Naive thymus-derived CD4-positive, alpha-beta T cell (primary cell): ENCODE measurements around the gene PTPRN2. TPM values are rescaled to one million over a fixed set of nuclear protein-coding genes. Genes with fewer than 3 reads are reported as not detected.

ENCODE experiments used
- ATAC-seq: fragments of 150-1000 bp; cut with Tn5 transposase; 2 replicates; pipeline ENCODE4 v1.10.0; 2021; ENCODE audit warnings: mild to moderate bottlenecking, moderate library complexity
- CTCF ChIA-PET: fragments of 350-600 bp; sonication (Branson Sonifier 250); formaldehyde crosslinking; loops from one replicate; lab custom pipeline; 2021; ENCODE audit warnings: antibody characterized with exemption; lab: Charles Lee
- POLR2A ChIA-PET: fragments of 350-600 bp; sonication (Branson Sonifier 250); formaldehyde crosslinking; loops from one replicate; lab custom pipeline; 2021; ENCODE audit warnings: antibody characterized with exemption, inconsistent platforms; lab: Charles Lee
- DNase-seq, 9 donors: peaks; one replicate each; pipeline versions ENCODE4 v3.0.0 to v3.0.0-alpha.2; 2020 to 2022; ENCODE audit warnings: mixed read lengths in 1 of 9
- H3K27ac ChIP-seq: one replicate; pipeline ENCODE4 v1.7.0; 2013; ENCODE audit warnings: mild to moderate bottlenecking, low read depth, low read length, moderate library complexity
- H3K27me3 ChIP-seq, 2 donors: one replicate each; pipeline ENCODE4 v1.7.0; 2013; ENCODE audit warnings: low read length in 2 of 2, mild to moderate bottlenecking in 2 of 2, moderate library complexity in 2 of 2; ENCODE audit not compliant: control insufficient read depth in 2 of 2, insufficient read depth in 2 of 2
- H3K36me3 ChIP-seq, 3 experiments: 1 replicate in 2 of 3; 2 replicates in 1 of 3; pipeline ENCODE4 v1.7.0; 2013; ENCODE audit warnings: low read length in 3 of 3, mild to moderate bottlenecking in 3 of 3, moderate library complexity in 1 of 3; ENCODE audit not compliant: insufficient read depth in 3 of 3, control insufficient read depth in 2 of 3
- H3K4me1 ChIP-seq, 2 donors: one replicate each; pipeline ENCODE4 v1.7.0; 2013; ENCODE audit warnings: low read length in 2 of 2, mild to moderate bottlenecking in 2 of 2, moderate library complexity in 1 of 2; ENCODE audit not compliant: control insufficient read depth in 2 of 2, insufficient read depth in 2 of 2
- H3K4me3 ChIP-seq: 2 replicates; pipeline ENCODE4 v1.7.0; 2013; ENCODE audit warnings: mild to moderate bottlenecking, low read length
- H3K9me3 ChIP-seq, 3 experiments: 1 replicate in 2 of 3; 2 replicates in 1 of 3; pipeline ENCODE4 v1.7.0; 2013; ENCODE audit warnings: low read length in 3 of 3; ENCODE audit not compliant: control insufficient read depth in 2 of 3
- H3K27ac Mint-ChIP-seq, 9 donors: one replicate each; pipeline ENCODE4 v1.8.0; 2020 to 2022; ENCODE audit warnings: mixed read lengths in 9 of 9, mild to moderate bottlenecking in 8 of 9, moderate library complexity in 5 of 9, inconsistent platforms in 2 of 9
- H3K27me3 Mint-ChIP-seq, 5 donors: one replicate each; pipeline ENCODE4 v1.8.0; 2021 to 2022; ENCODE audit warnings: mixed read lengths in 5 of 5, mild to moderate bottlenecking in 1 of 5
- H3K36me3 Mint-ChIP-seq, 5 donors: one replicate each; pipeline ENCODE4 v1.8.0; 2020 to 2022; ENCODE audit warnings: mixed read lengths in 5 of 5, mild to moderate bottlenecking in 3 of 5, inconsistent platforms in 1 of 5
- H3K4me1 Mint-ChIP-seq, 7 donors: one replicate each; pipeline ENCODE4 v1.8.0; 2020 to 2022; ENCODE audit warnings: mixed read lengths in 7 of 7, mild to moderate bottlenecking in 3 of 7, inconsistent platforms in 1 of 7
- H3K4me3 Mint-ChIP-seq, 10 donors: one replicate each; pipeline ENCODE4 v1.8.0; 2020 to 2022; ENCODE audit warnings: mild to moderate bottlenecking in 10 of 10, mixed read lengths in 10 of 10, moderate library complexity in 6 of 10, inconsistent platforms in 2 of 10
- H3K9me3 Mint-ChIP-seq, 11 donors: one replicate each; pipeline ENCODE4 v1.8.0; 2020 to 2022; ENCODE audit warnings: mixed read lengths in 11 of 11, mild to moderate bottlenecking in 4 of 11, inconsistent platforms in 1 of 11, moderate library complexity in 1 of 11
- intact Hi-C, 2 donors: fragments of 100-400 bp; cut with micrococcal nuclease; formaldehyde crosslinking; loops; one replicate each; pipeline ENCODE4 v1.15.1; 2023
- polyA plus RNA-seq, 2 donors: library from polyadenylated mRNA; unstranded; fragments of 300-500 nt; fragmentation: Illumina TruSeq; gene quantifications; one replicate each; pipeline ENCODE4 v1.2.3, GENCODE V29; 2021
- total RNA-seq, 6 experiments: library from RNA in 5 of 6; stranded (reverse) in 5 of 6; gene quantifications; 1 replicate in 5 of 6; 2 replicates in 1 of 6; pipeline ENCODE4 v1.2.3 and lab custom pipeline; 2021 to 2026

PTPRN2 gene
- total and polyA plus RNA-seq, 7 experiments from 2014 or later = 0.58 to 2.3 (median 1.4) TPM

- H3K36me3 Mint-ChIP-seq = no peaks in the 10 kb centered on the region
- intact Hi-C loops = no loop called here
- CTCF ChIA-PET = no interaction called here
- ATAC-seq = no peak
- no peak for DNase-seq
- Histone ChIP-seq H3K4me1 (no peaks in the 10 kb centered on the region), H3K27ac (no peak overlapping the region), H3K9me3 (no peaks in the 10 kb centered on the region), H3K4me3 (no peak overlapping the region), H3K36me3 (no peaks in the 10 kb centered on the region), H3K27me3 (no peaks in the 10 kb centered on the region)
- no peaks in the 10 kb centered on the region for H3K4me1 Mint-ChIP-seq
- H3K27me3 Mint-ChIP-seq = no peaks in the 10 kb centered on the region
- no peaks in the 10 kb centered on the region for H3K9me3 Mint-ChIP-seq
- no peak overlapping the region for H3K4me3 Mint-ChIP-seq
- H3K27ac Mint-ChIP-seq = no peak overlapping the region
- POLR2A ChIA-PET = no interaction called here
Measured at GRCh38 chr7:158019726-158020705, 567.6 kb downstream of the PTPRN2 start.

GRCh38 chr7:158018971-158019645 lies 568.5 kb downstream of the PTPRN2 start:
- Histone ChIP-seq H3K4me1 (no peaks in the 10 kb centered on the region), H3K27me3 (no peaks in the 10 kb centered on the region), H3K36me3 (no peaks in the 10 kb centered on the region), H3K9me3 (no peaks in the 10 kb centered on the region), H3K27ac (no peak overlapping the region), H3K4me3 (no peak overlapping the region)
- DNase-seq (no peak), ATAC-seq (no peak)
- intact Hi-C loops = no loop called here
- no peaks in the 10 kb centered on the region for H3K4me1 Mint-ChIP-seq
- H3K27ac Mint-ChIP-seq = no peak overlapping the region
- POLR2A ChIA-PET = no interaction called here
- CTCF ChIA-PET = no interaction called here
- no peaks in the 10 kb centered on the region for H3K27me3 Mint-ChIP-seq
- H3K36me3 Mint-ChIP-seq = no peaks in the 10 kb centered on the region
- H3K9me3 Mint-ChIP-seq = no peaks in the 10 kb centered on the region
- no peak overlapping the region for H3K4me3 Mint-ChIP-seq

- no peaks in the 10 kb centered on the region for H3K9me3 Mint-ChIP-seq
- CTCF ChIA-PET = no interaction called here
- no peak for ATAC-seq
- Histone ChIP-seq H3K27me3 (no peaks in the 10 kb centered on the region), H3K27ac (no peak overlapping the region), H3K4me3 (no peak overlapping the region), H3K4me1 (no peaks in the 10 kb centered on the region), H3K36me3 (no peaks in the 10 kb centered on the region), H3K9me3 (no peaks in the 10 kb centered on the region)
- intact Hi-C loops = no loop called here
- no peaks in the 10 kb centered on the region for H3K4me1 Mint-ChIP-seq
- H3K27me3 Mint-ChIP-seq = no peaks in the 10 kb centered on the region
- no peak overlapping the region for H3K27ac Mint-ChIP-seq
- POLR2A ChIA-PET = no interaction called here
- DNase-seq = no peak
- no peaks in the 10 kb centered on the region for H3K36me3 Mint-ChIP-seq
- H3K4me3 Mint-ChIP-seq = no peak overlapping the region
Measured at GRCh38 chr7:158018098-158018762, 569.4 kb downstream of the PTPRN2 start.

GRCh38 chr7:158017111-158018097 lies 570.2 kb downstream of the PTPRN2 start:
- H3K4me1 Mint-ChIP-seq = no peaks in the 10 kb centered on the region
- H3K36me3 Mint-ChIP-seq = no peaks in the 10 kb centered on the region
- H3K27ac Mint-ChIP-seq = no peak overlapping the region
- no peak overlapping the region for H3K27ac ChIP-seq
- ChIA-PET POLR2A (no interaction called here), CTCF (no interaction called here)
- H3K4me3 Mint-ChIP-seq = no peak overlapping the region
- ATAC-seq = no peak
- no peaks in the 10 kb centered on the region for H3K9me3 ChIP-seq
- H3K27me3 Mint-ChIP-seq = no peaks in the 10 kb centered on the region
- H3K36me3 ChIP-seq = no peaks in the 10 kb centered on the region
- intact Hi-C loops = no loop called here
- no peak for DNase-seq
- H3K9me3 Mint-ChIP-seq = no peaks in the 10 kb centered on the region
- H3K4me1 ChIP-seq = no peaks in the 10 kb centered on the region
- no peak overlapping the region for H3K4me3 ChIP-seq
- H3K27me3 ChIP-seq = no peaks in the 10 kb centered on the region

- peaks cover 0 to 3% (median 0%) of the 10 kb centered on the region in 5 donors for H3K27me3 Mint-ChIP-seq
- H3K36me3 Mint-ChIP-seq = no peaks in the 10 kb centered on the region
- no peak overlapping the region for H3K27ac ChIP-seq
- H3K4me1 ChIP-seq = no peaks in the 10 kb centered on the region
- no peak overlapping the region for H3K4me3 Mint-ChIP-seq
- no peak for DNase-seq
- no peak for ATAC-seq
- H3K4me3 ChIP-seq = no peak overlapping the region
- H3K27me3 ChIP-seq = no peaks in the 10 kb centered on the region
- intact Hi-C loops = no loop called here
- POLR2A ChIA-PET = no interaction called here
- no peaks in the 10 kb centered on the region for H3K9me3 Mint-ChIP-seq
- CTCF ChIA-PET = no interaction called here
- H3K27ac Mint-ChIP-seq = no peak overlapping the region
- peaks cover 0 to 7% (median 0%) of the 10 kb centered on the region in 7 donors for H3K4me1 Mint-ChIP-seq
- H3K36me3 ChIP-seq = no peaks in the 10 kb centered on the region
- no peaks in the 10 kb centered on the region for H3K9me3 ChIP-seq
Measured at GRCh38 chr7:158016180-158017097, 571.2 kb downstream of the PTPRN2 start.
